H9 (cell line): ENCODE data around the gene VWF. TPM values are rescaled to one million over a fixed set of nuclear protein-coding genes. Genes with fewer than 3 reads are reported as not detected.
"Not testable (repeated sequence)": the region's sequence is repeated elsewhere in the genome, so short reads cannot be mapped to it uniquely, and the experiment has no call there.

Source experiments
- DNase-seq: peaks from one replicate; pipeline ENCODE4 v3.0.0-alpha.2; 2017
- H2AFZ ChIP-seq: one replicate; pipeline ENCODE4 v1.6.1; 2013; ENCODE audit warnings: mild to moderate bottlenecking, low read length, control low read depth, moderate library complexity
- H2AK5ac ChIP-seq: 2 replicates; pipeline ENCODE4 v1.6.1; 2013; ENCODE audit warnings: low read length, control low read depth, mixed read lengths; ENCODE audit not compliant: insufficient read length
- H2BK120ac ChIP-seq: one replicate; pipeline ENCODE4 v1.6.1; 2013; ENCODE audit warnings: low read depth, mild to moderate bottlenecking, low read length, control low read depth, inconsistent platforms; ENCODE audit not compliant: poor library complexity, severe bottlenecking
- H2BK12ac ChIP-seq: 2 replicates; pipeline ENCODE4 v1.6.1; 2013; ENCODE audit warnings: low read length, control low read depth, mixed read lengths, low read depth; ENCODE audit not compliant: insufficient read length
- H2BK15ac ChIP-seq: 2 replicates; pipeline ENCODE4 v1.6.1; 2013; ENCODE audit warnings: low read depth, low read length, control low read depth
- H2BK20ac ChIP-seq: one replicate; pipeline ENCODE4 v1.6.1; 2013; ENCODE audit warnings: low read depth, mild to moderate bottlenecking, low read length, control low read depth, inconsistent platforms; ENCODE audit not compliant: poor library complexity, severe bottlenecking
- H2BK5ac ChIP-seq: 2 replicates; pipeline ENCODE4 v1.6.1; 2013; ENCODE audit warnings: low read length, control low read depth, mixed read lengths; ENCODE audit not compliant: insufficient read length
- H3K14ac ChIP-seq: 2 replicates; pipeline ENCODE4 v1.6.1; 2013; ENCODE audit warnings: low read length, control low read depth; ENCODE audit not compliant: insufficient read depth
- H3K18ac ChIP-seq: 2 replicates; pipeline ENCODE4 v1.6.1; 2013; ENCODE audit warnings: low read depth, mild to moderate bottlenecking, mixed read lengths, low read length, control low read depth; ENCODE audit not compliant: insufficient read length
- H3K23ac ChIP-seq: 2 replicates; pipeline ENCODE4 v1.6.1; 2013; ENCODE audit warnings: low read length, control low read depth, mixed read lengths, low read depth; ENCODE audit not compliant: insufficient read length
- H3K23me2 ChIP-seq: 2 replicates; pipeline ENCODE4 v1.6.1; 2013; ENCODE audit warnings: low read depth, mild to moderate bottlenecking, mixed read lengths, low read length, control low read depth; ENCODE audit not compliant: insufficient read length, poor library complexity, severe bottlenecking
- H3K27ac ChIP-seq: 2 replicates; pipeline ENCODE4 v1.5.1; 2013; ENCODE audit warnings: low read length, control low read depth, mixed read lengths, low read depth; ENCODE audit not compliant: insufficient read length
- H3K27me3 ChIP-seq: 2 replicates; pipeline ENCODE4 v1.6.1; 2013; ENCODE audit warnings: low read length, control low read depth, inconsistent platforms; ENCODE audit not compliant: insufficient read depth
- H3K4ac ChIP-seq: 2 replicates; pipeline ENCODE4 v1.6.1; 2013; ENCODE audit warnings: low read depth, mild to moderate bottlenecking, control low read depth, inconsistent platforms, low read length, moderate library complexity
- H3K4me1 ChIP-seq: 2 replicates; pipeline ENCODE4 v1.6.1; 2013; ENCODE audit warnings: low read length, control low read depth, inconsistent platforms; ENCODE audit not compliant: insufficient read depth
- H3K4me2 ChIP-seq: 2 replicates; pipeline ENCODE4 v1.6.1; 2013; ENCODE audit warnings: low read length, control low read depth, mixed read lengths; ENCODE audit not compliant: insufficient read length, insufficient read depth
- H3K56ac ChIP-seq: 2 replicates; pipeline ENCODE4 v1.6.1; 2013; ENCODE audit warnings: low read depth, mild to moderate bottlenecking, mixed read lengths, low read length, control low read depth; ENCODE audit not compliant: insufficient read length
- H3K79me1 ChIP-seq: 2 replicates; pipeline ENCODE4 v1.6.1; 2013; ENCODE audit warnings: low read depth, mild to moderate bottlenecking, moderate library complexity, low read length, control low read depth, inconsistent platforms; ENCODE audit not compliant: insufficient read depth, poor library complexity, severe bottlenecking
- H3K79me2 ChIP-seq: 2 replicates; pipeline ENCODE4 v1.6.1; 2013; ENCODE audit warnings: low read length, control low read depth, inconsistent platforms; ENCODE audit not compliant: insufficient read depth
- H3K9ac ChIP-seq: 2 replicates; pipeline ENCODE4 v1.6.1; 2013; ENCODE audit warnings: low read length, control low read depth, mixed read lengths; ENCODE audit not compliant: insufficient read length; ENCODE audit errors: extremely low read depth
- H3K9me3 ChIP-seq: one replicate; pipeline ENCODE4 v1.6.1; 2013; ENCODE audit warnings: low read depth, low read length, inconsistent platforms; ENCODE audit not compliant: control insufficient read depth
- H3T11ph ChIP-seq: one replicate; pipeline ENCODE4 v1.6.1; 2013; ENCODE audit warnings: mild to moderate bottlenecking, low read length, control low read depth, inconsistent platforms
- H4K20me1 ChIP-seq: one replicate; pipeline ENCODE4 v1.6.1; 2013; ENCODE audit not compliant: control insufficient read depth, insufficient read length, insufficient read depth
- H4K5ac ChIP-seq: 2 replicates; pipeline ENCODE4 v1.6.1; 2013; ENCODE audit warnings: low read depth, mild to moderate bottlenecking, mixed read lengths, low read length, control low read depth; ENCODE audit not compliant: insufficient read length
- H4K8ac ChIP-seq: replicated peaks from 2 replicates; pipeline ENCODE4 v1.6.1; 2013; ENCODE audit warnings: low read length, control low read depth, mixed read lengths, low read depth; ENCODE audit not compliant: insufficient read length
- H4K91ac ChIP-seq: 2 replicates; pipeline ENCODE4 v1.6.1; 2013; ENCODE audit warnings: low read depth, mild to moderate bottlenecking, moderate library complexity, mixed read lengths, low read length, control low read depth; ENCODE audit not compliant: insufficient read length
- H3K27ac Mint-ChIP-seq, 3 experiments: 2 replicates in 2 of 3; 3 replicates in 1 of 3; pipeline ENCODE4 v1.8.0; 2020 to 2021; ENCODE audit warnings: mixed read lengths in 3 of 3, mild to moderate bottlenecking in 1 of 3, moderate library complexity in 1 of 3
- H3K27me3 Mint-ChIP-seq: 2 replicates; pipeline ENCODE4 v1.8.0; 2021; ENCODE audit warnings: low read depth, mild to moderate bottlenecking, moderate library complexity, mixed read lengths
- H3K36me3 Mint-ChIP-seq, 3 experiments: 2 replicates in 2 of 3; 3 replicates in 1 of 3; pipeline ENCODE4 v1.8.0; 2020 to 2021; ENCODE audit warnings: low read depth in 3 of 3, mixed read lengths in 3 of 3; ENCODE audit not compliant: insufficient read depth in 1 of 3
- H3K4me1 Mint-ChIP-seq, 2 experiments: 2 replicates each; pipeline ENCODE4 v1.8.0; 2020; ENCODE audit warnings: mixed read lengths in 2 of 2
- H3K4me3 Mint-ChIP-seq, 2 experiments: 2 replicates in 1 of 2; 3 replicates in 1 of 2; pipeline ENCODE4 v1.8.0; 2020 to 2021; ENCODE audit warnings: mild to moderate bottlenecking in 2 of 2, mixed read lengths in 2 of 2, moderate library complexity in 1 of 2
- H3K9me3 Mint-ChIP-seq, 2 experiments: 2 replicates in 1 of 2; 3 replicates in 1 of 2; pipeline ENCODE4 v1.8.0; 2020; ENCODE audit warnings: mild to moderate bottlenecking in 2 of 2, mixed read lengths in 2 of 2, moderate library complexity in 1 of 2
- WGBS: extraction: QIAGEN DNeasy Blood & Tissue Kit; methylation state at CpG from one replicate; pipeline ENCODE4 v1.1.7; 2013; ENCODE audit warnings: missing lambda C conversion rate, low lambda C conversion rate, mixed read lengths; ENCODE audit not compliant: insufficient read length; ENCODE audit errors: extremely low coverage; 5-methylcytosine and 5-hydroxymethylcytosine counted together
- total RNA-seq: library from RNA; stranded (reverse); gene quantifications from 2 replicates; pipeline ENCODE4 v1.2.1, GENCODE V29; 2021

The VWF gene
- total RNA-seq, 1 experiment from 2014 or later: 0.17 TPM

DNA sequence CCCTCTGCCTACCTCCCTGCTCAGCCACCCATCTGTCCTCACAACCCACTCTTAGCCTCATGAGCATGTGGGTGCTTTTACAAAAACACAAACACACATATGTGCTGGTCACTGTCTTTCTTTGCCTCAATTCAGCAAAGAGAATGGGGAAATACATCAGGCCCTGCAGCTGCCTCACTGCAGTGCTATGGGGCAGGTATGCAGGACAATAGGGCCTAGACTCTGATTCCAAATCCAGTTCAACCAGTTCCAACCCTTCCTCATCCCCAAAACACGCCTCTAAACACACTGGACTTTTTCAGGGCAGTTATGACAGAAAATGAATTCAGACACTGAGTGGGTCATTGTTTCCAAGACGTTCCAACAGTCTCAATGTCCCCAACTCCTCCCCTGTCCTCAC, 100.4 kb downstream of the VWF start:
- H3K9me3 ChIP-seq, H4K20me1 ChIP-seq, H2BK120ac ChIP-seq, H3K36me3 Mint-ChIP-seq, H4K5ac ChIP-seq, H3K18ac ChIP-seq, H3K27me3 ChIP-seq, H4K91ac ChIP-seq, H3K27ac ChIP-seq, H3K23ac ChIP-seq, H3K23me2 ChIP-seq, H3K56ac ChIP-seq, H3K14ac ChIP-seq, H3T11ph ChIP-seq, H3K9me3 Mint-ChIP-seq, H2AFZ ChIP-seq, H3K4me2 ChIP-seq, H3K4me3 Mint-ChIP-seq, H2BK15ac ChIP-seq, H3K4me1 Mint-ChIP-seq, H2BK20ac ChIP-seq, H3K79me2 ChIP-seq, H3K9ac ChIP-seq, H3K79me1 ChIP-seq, H3K4me1 ChIP-seq, H3K4ac ChIP-seq, H2BK5ac ChIP-seq, H3K27ac Mint-ChIP-seq, H2AK5ac ChIP-seq, H3K27me3 Mint-ChIP-seq, H4K8ac ChIP-seq, H2BK12ac ChIP-seq: not testable (repeated sequence)
- DNase-seq: peak; percentile 15
- no CpG with 5 or more reads among the region's 2 CpGs for WGBS
